Keratinocyte (primary cell): ENCODE data around the gene DCST2. TPM values are rescaled to one million over a fixed set of nuclear protein-coding genes. Genes with fewer than 3 reads are reported as not detected.

Experiments used
- DNase-seq: peaks from one replicate; pipeline ENCODE4 v3.0.0-alpha.2; 2011; ENCODE audit warnings: low read depth, missing footprints, low spot score
- FAIRE-seq: peaks from 2 replicates; lab custom pipeline; 2011; peaks lifted over from hg19 to GRCh38; lab: Jason Lieb, UNC
- H2AFZ ChIP-seq: 2 replicates; pipeline ENCODE4 v1.6.0; 2012; ENCODE audit warnings: low read length, control low read depth, inconsistent platforms; ENCODE audit not compliant: control insufficient read depth
- H3K27ac ChIP-seq: 2 replicates; pipeline ENCODE4 v1.5.1; 2011; ENCODE audit warnings: low read length; ENCODE audit not compliant: control insufficient read depth, insufficient read depth
- H3K27me3 ChIP-seq: 3 replicates; pipeline ENCODE4 v1.6.0; 2011; ENCODE audit warnings: low read length; ENCODE audit not compliant: control insufficient read depth, insufficient read depth; ENCODE audit errors: extremely low read depth
- H3K36me3 ChIP-seq, 2 experiments: 2 replicates in 1 of 2; 3 replicates in 1 of 2; pipeline ENCODE4 v1.5.1; 2011; ENCODE audit warnings: low read length in 2 of 2, mild to moderate bottlenecking in 1 of 2; ENCODE audit not compliant: control insufficient read depth in 2 of 2, insufficient read depth in 2 of 2; ENCODE audit errors: extremely low read depth in 1 of 2
- H3K4me1 ChIP-seq: 3 replicates; pipeline ENCODE4 v1.5.1; 2011; ENCODE audit warnings: low read length; ENCODE audit not compliant: control insufficient read depth, insufficient read depth; ENCODE audit errors: extremely low read depth
- H3K4me2 ChIP-seq: 3 replicates; pipeline ENCODE4 v1.6.0; 2011; ENCODE audit warnings: low read depth, low read length; ENCODE audit not compliant: control insufficient read depth, insufficient read depth; ENCODE audit errors: extremely low read depth
- H3K4me3 ChIP-seq, 3 experiments: fragments of 200-600 bp in 1 of 3; sonication (generic) in 1 of 3; 2 replicates in 2 of 3; 3 replicates in 1 of 3; pipeline ENCODE4 v1.5.1; 2011 to 2016; ENCODE audit warnings: low read length in 3 of 3, mild to moderate bottlenecking in 3 of 3, control low read depth in 2 of 3, inconsistent platforms in 1 of 3, low read depth in 1 of 3, mixed read lengths in 1 of 3, mixed run types in 1 of 3, moderate library complexity in 1 of 3; ENCODE audit not compliant: control insufficient read depth in 2 of 3, insufficient read depth in 2 of 3; ENCODE audit errors: extremely low read depth in 1 of 3
- H3K79me2 ChIP-seq: 2 replicates; pipeline ENCODE4 v1.6.0; 2012; ENCODE audit warnings: low read length; ENCODE audit not compliant: control insufficient read depth, insufficient read depth
- H3K9ac ChIP-seq: 3 replicates; pipeline ENCODE4 v1.6.0; 2011; ENCODE audit warnings: low read length; ENCODE audit not compliant: control insufficient read depth, insufficient read depth; ENCODE audit errors: extremely low read depth
- H3K9me1 ChIP-seq: 3 replicates; pipeline ENCODE4 v1.6.0; 2011; ENCODE audit warnings: low read length; ENCODE audit not compliant: control insufficient read depth, insufficient read depth; ENCODE audit errors: extremely low read depth
- H3K9me3 ChIP-seq: 2 replicates; pipeline ENCODE4 v1.5.1; 2012; ENCODE audit warnings: low read depth, low read length; ENCODE audit not compliant: control insufficient read depth
- H4K20me1 ChIP-seq: 3 replicates; pipeline ENCODE4 v1.6.0; 2011; ENCODE audit warnings: low read length; ENCODE audit not compliant: control insufficient read depth, insufficient read depth; ENCODE audit errors: extremely low read depth
- CTCF ChIP-seq, 3 experiments: IDR thresholded peaks in 1 of 3; conservative IDR thresholded peaks in 1 of 3; optimal IDR thresholded peaks in 1 of 3; 2 replicates in 2 of 3; 3 replicates in 1 of 3; pipeline versions ENCODE3 to v1.5.1; 2011; ENCODE audit warnings: low read length in 3 of 3, mild to moderate bottlenecking in 3 of 3, moderate library complexity in 2 of 3, control low read depth in 1 of 3, inconsistent platforms in 1 of 3; ENCODE audit not compliant: insufficient read depth in 2 of 3; ENCODE audit errors: extremely low read depth in 1 of 3
- EZH2 ChIP-seq: IDR thresholded peaks from one replicate; pipeline ENCODE4 v1.6.1; 2012; ENCODE audit warnings: inconsistent platforms, mild to moderate bottlenecking, low read length, moderate library complexity
- dilution Hi-C: fragments of 300-500 bp; cut with MboI; formaldehyde crosslinking; loops from one replicate; pipeline ENCODE4 v1.7.0; 2020; ENCODE audit warnings: low sequenced_read_pairs; ENCODE audit not compliant: extremely low pct_ligation_motif_present
- polyA plus RNA-seq, 5 experiments: library from polyadenylated mRNA; depleted of rRNA in 3 of 5; stranded (reverse) in 3 of 5; stranded (forward) in 1 of 5; unstranded in 1 of 5; fragments of >200 nt; gene quantifications; 1 replicate in 1 of 5; 2 replicates in 3 of 5; 3 replicates in 1 of 5; pipeline versions ENCODE4 v1.2.1 to v1.2.3, GENCODE V29; 2011 to 2012; ENCODE audit warnings: missing spikeins in 2 of 5, low read depth in 1 of 5, low replicate concordance in 1 of 5

The DCST2 gene
- polyA plus RNA-seq, 1 donor (not counting 4 experiments of a cell fraction or from before 2014, with no cell fraction given) = 0.14 TPM

GRCh38 chr1:155064832-155065429 is 31.4 kb upstream of the DCST2 start:
- dilution Hi-C loops = no loop called here
- no peak for FAIRE-seq

GRCh38 chr1:155064111-155064831 is 30.7 kb upstream of the DCST2 start:
- Histone ChIP-seq H3K27me3 (no peaks in the 10 kb centered on the region), H3K9ac (peak overlapping the region; percentile 84), H3K4me1 (peaks cover 23% of the 10 kb centered on the region), H3K4me3 (peak overlapping the region; percentile 58 to 96 (median 65)), H3K36me3 (peaks cover 22 to 37% of the 10 kb centered on the region in 2 experiments), H3K79me2 (no peaks in the 10 kb centered on the region), H3K9me1 (no peaks in the 10 kb centered on the region), H3K27ac (no peak overlapping the region), H2AFZ (peak overlapping the region; percentile 5), H3K4me2 (peak overlapping the region; percentile 79), H3K9me3 (no peaks in the 10 kb centered on the region), H4K20me1 (peaks cover 5% of the 10 kb centered on the region)
- dilution Hi-C loops = no loop called here
- DNase-seq = no peak
- TF ChIP-seq CTCF (optimal IDR thresholded peaks at IDR 0.05 in 1 of 3, IDR thresholded peaks at IDR 0.05 in 1 of 3, conservative IDR thresholded peaks at IDR 0.05 in 1 of 3; ENCODE audit: extremely low read depth in 1 of 3, insufficient read depth in 2 of 3, low read length in 3 of 3) (no peak), EZH2 (no peak)
- no peak for FAIRE-seq

More at GRCh38 chr1:155064832-155065429, 31.4 kb upstream of the DCST2 start:
- TF ChIP-seq EZH2 = no peak
- Histone ChIP-seq H3K9me1 (no peaks in the 10 kb centered on the region), H3K9ac (no peak overlapping the region), H3K4me1 (peaks cover 23% of the 10 kb centered on the region), H3K79me2 (no peaks in the 10 kb centered on the region), H4K20me1 (peaks cover 5% of the 10 kb centered on the region), H3K4me3 (no peak overlapping the region), H3K36me3 (peaks cover 22 to 35% of the 10 kb centered on the region in 2 experiments), H3K9me3 (no peaks in the 10 kb centered on the region), H3K27ac (no peak overlapping the region), H2AFZ (no peak overlapping the region), H3K4me2 (peak overlapping the region; percentile 79), H3K27me3 (no peaks in the 10 kb centered on the region)
- DNase-seq = no peak
